Stomach (tissue), 4 donors: ENCODE data around the gene C11orf58.

Source experiments
- EP300 ChIP-seq: sonication (generic); formaldehyde crosslinking; IDR thresholded peaks from one replicate; pipeline ENCODE4 v1.6.1; 2017; ENCODE audit warnings: antibody characterized with exemption
- POLR2AphosphoS5 ChIP-seq, 3 donors: sonication (generic); formaldehyde crosslinking; IDR thresholded peaks; one replicate each; pipeline ENCODE4 v1.6.1; 2016; ENCODE audit warnings: antibody characterized with exemption in 3 of 3
- TF ChIP-seq, protein P1 (sequence below), 7 experiments: fragments of 450-650 bp in 4 of 7; fragments of 200-600 bp in 3 of 7; sonication (generic) in 3 of 7; IDR thresholded peaks; one replicate each; pipeline ENCODE4 v1.5.1; 2016 to 2019; ENCODE audit warnings: antibody characterized with exemption in 7 of 7, control low read depth in 2 of 7, mild to moderate bottlenecking in 1 of 7

DNA sequence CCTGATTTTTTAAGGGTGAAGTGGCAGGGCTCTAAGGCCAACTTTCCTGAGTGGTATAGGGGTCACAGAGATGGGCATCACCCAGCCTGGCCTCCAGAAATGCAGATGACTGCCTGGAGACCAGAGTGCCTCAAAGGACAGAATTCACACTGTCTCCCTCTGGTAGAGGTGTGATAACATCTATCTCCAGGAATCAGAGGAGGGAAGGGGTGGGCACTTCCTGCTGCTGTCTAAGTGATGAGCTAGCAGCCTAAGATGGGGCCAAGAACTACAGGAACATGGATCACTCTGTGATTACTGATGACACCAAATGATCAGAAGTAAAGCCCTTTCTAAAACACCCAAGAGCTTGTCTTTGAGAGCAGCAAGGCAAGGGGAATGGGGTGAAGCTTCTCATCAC lies 61.9 kb downstream of the C11orf58 start:
- TF ChIP-seq, protein P1, sequence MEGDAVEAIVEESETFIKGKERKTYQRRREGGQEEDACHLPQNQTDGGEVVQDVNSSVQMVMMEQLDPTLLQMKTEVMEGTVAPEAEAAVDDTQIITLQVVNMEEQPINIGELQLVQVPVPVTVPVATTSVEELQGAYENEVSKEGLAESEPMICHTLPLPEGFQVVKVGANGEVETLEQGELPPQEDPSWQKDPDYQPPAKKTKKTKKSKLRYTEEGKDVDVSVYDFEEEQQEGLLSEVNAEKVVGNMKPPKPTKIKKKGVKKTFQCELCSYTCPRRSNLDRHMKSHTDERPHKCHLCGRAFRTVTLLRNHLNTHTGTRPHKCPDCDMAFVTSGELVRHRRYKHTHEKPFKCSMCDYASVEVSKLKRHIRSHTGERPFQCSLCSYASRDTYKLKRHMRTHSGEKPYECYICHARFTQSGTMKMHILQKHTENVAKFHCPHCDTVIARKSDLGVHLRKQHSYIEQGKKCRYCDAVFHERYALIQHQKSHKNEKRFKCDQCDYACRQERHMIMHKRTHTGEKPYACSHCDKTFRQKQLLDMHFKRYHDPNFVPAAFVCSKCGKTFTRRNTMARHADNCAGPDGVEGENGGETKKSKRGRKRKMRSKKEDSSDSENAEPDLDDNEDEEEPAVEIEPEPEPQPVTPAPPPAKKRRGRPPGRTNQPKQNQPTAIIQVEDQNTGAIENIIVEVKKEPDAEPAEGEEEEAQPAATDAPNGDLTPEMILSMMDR (IDR thresholded peaks at IDR 0.05), result no peak
- TF ChIP-seq EP300, result no peak
- TF ChIP-seq POLR2AphosphoS5 (IDR thresholded peaks at IDR 0.05), result no peak
